KBM-7 (cell line): Measurements from ENCODE around the gene PRDM2.

ENCODE experiments used
- DNase-seq: peaks from one replicate; pipeline ENCODE4 v3.0.0-alpha.2; 2015
- in situ Hi-C: fragments of 300-500 bp; cut with MboI; formaldehyde crosslinking; loops from 2 replicates; pipeline ENCODE4 v1.14.3; 2020; ENCODE audit warnings: low sequenced_read_pairs, low pct_unique_long_range_greater_than_20kb, mixed read lengths

PRDM2 gene

GRCh38 chr1:13864760-13865159 lies 164.8 kb downstream of the PRDM2 start:
- in situ Hi-C loops = no loop called here
- DNase-seq = no peak

GRCh38 chr1:13865851-13866250 lies 165.9 kb downstream of the PRDM2 start:
- in situ Hi-C loops = no loop called here
- DNase-seq = no peak

GRCh38 chr1:13867603-13868002 lies 167.6 kb downstream of the PRDM2 start:
- DNase-seq = no peak
- in situ Hi-C loops = no loop called here

GRCh38 chr1:13869172-13869797 lies 169.3 kb downstream of the PRDM2 start:
- no peak for DNase-seq
- in situ Hi-C loops = no loop called here

GRCh38 chr1:13871413-13871812 lies 171.4 kb downstream of the PRDM2 start:
- DNase-seq = no peak

GRCh38 chr1:13871886-13872285 lies 171.9 kb downstream of the PRDM2 start:
- DNase-seq = no peak
- in situ Hi-C loops = no loop called here

More at GRCh38 chr1:13871413-13871812, 171.4 kb downstream of the PRDM2 start:
- in situ Hi-C loops = no loop called here

- no peak for DNase-seq
- in situ Hi-C loops = no loop called here
These were observed 173.0 kb downstream of the PRDM2 start for GRCh38 chr1:13873032-13873431.
